Activated CD8-positive, alpha-beta memory T cell treated with anti-CD3 and anti-CD28 coated beads for 24 hours (primary cell): Measurements from ENCODE around the gene SEMA3F.
"Not testable (repeated sequence)": the region's sequence is repeated elsewhere in the genome, so short reads cannot be mapped to it uniquely, and the experiment has no call there.

Source experiments
- DNase-seq: peaks from one replicate; pipeline ENCODE4 v3.0.0-alpha.2; 2020

Gene SEMA3F

DNA sequence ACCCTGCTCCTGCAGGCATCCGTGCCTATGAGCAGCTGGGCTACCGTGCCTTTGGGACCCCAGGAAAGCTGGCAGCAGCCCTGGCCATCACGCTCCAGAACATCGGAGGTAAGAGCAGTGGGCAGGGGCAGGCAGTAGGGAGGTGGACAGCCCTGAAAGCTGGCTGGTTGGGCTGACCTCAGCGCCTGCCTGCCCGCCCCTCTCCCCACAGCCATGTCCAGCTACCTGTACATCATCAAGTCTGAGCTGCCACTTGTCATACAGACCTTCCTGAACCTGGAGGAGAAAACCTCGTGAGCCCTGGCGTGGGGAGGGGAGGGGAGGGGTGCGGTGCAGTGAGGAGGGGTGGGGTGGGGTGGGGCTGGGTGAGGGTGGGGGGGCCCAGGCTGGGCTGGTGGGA lies 60.4 kb downstream of the SEMA3F start:
- DNase-seq, result no peak

DNA sequence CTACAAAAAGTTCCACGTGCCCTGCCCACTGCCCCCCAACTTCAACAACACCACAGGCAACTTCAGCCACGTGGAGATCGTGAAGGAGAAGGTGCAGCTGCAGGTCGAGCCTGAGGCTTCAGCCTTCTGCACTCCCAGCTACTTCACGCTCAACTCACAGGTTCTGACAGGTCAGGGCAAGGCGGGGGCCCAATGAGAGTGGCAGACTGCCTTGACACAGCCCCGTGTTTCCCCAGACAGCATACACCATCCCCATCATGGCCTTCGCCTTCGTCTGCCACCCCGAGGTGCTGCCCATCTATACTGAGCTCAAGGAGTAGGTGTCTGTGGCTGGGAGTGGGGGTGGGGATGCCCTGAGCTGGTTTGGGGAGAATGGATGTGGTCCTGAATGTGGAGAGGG lies 62.6 kb downstream of the SEMA3F start:
- DNase-seq, result no peak

DNA sequence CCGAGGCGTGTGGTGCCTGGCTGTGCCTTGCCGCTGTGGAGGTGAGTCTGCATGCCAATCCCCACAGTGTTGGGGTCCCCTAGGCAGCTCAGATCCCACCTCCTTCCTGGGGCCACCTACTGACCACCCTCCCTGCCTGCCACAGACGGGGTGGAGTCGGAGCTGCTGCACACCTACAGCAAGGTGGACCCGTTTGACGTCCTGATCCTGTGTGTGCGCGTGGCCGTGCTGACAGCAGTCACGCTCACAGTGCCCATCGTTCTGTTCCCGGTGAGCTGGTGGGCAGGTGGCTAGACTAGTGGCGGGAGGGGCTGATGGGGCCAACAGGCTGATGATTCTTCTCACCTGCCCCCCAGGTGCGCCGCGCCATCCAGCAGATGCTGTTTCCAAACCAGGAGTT lies 63.3 kb downstream of the SEMA3F start:
- DNase-seq, result no peak

DNA sequence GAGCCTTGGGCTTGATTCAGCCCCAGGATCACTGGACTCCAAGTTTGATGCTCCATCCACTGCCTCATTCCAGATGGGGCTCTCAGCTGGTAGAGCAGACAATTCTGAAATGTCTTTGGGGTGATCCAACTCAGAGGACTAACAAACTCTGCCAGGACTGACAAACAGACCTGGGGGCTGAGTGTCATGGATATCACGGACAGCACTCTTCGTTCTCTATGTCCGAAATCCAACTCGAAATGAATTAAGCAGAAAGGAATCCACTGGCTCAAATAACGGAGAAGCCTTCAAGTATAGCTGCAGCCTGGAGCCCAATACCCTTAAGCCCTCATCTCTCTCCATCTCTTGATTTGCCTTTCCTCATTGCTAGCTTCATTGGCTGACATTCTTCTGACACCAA lies 64.2 kb downstream of the SEMA3F start:
- DNase-seq, result no peak

DNA sequence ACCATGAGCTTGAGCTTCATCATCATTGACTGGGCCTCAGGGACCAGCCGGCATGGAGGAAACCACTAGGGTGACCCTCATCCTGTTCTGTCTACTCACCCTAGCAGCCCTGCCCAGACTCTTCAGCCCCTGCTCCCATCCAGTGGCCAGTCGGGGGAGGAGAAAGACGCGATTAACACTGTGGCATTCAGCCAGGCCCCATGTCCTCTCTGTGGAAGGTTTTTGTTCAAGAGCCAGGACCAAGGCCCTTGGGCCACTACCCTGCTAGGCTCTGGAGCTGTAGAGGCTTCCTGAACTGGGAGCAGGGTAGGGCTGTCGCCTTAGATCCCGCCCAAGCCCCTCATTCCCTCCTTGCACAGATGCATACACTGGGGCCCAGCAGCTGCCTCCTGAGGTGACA lies 65.0 kb downstream of the SEMA3F start:
- no peak for DNase-seq

DNA sequence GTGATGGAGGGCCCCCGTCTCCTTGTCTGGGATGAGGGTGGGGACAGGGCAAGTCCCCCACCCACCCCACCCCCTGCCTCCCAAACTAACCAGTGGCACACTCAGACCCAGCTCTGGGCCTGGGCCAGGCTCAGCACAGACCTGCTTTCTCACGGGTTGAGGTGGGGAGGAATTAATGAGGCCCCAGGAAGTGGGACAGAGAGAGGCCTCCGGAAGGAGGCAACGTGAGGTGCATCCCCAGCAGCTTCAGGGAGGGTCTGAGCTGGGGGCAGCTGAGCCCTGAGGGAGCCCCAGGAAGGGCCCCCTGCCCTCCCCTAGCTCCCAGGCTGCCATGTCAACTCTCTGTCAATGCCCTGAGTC lies 65.9 kb downstream of the SEMA3F start:
- DNase-seq, result no peak

DNA sequence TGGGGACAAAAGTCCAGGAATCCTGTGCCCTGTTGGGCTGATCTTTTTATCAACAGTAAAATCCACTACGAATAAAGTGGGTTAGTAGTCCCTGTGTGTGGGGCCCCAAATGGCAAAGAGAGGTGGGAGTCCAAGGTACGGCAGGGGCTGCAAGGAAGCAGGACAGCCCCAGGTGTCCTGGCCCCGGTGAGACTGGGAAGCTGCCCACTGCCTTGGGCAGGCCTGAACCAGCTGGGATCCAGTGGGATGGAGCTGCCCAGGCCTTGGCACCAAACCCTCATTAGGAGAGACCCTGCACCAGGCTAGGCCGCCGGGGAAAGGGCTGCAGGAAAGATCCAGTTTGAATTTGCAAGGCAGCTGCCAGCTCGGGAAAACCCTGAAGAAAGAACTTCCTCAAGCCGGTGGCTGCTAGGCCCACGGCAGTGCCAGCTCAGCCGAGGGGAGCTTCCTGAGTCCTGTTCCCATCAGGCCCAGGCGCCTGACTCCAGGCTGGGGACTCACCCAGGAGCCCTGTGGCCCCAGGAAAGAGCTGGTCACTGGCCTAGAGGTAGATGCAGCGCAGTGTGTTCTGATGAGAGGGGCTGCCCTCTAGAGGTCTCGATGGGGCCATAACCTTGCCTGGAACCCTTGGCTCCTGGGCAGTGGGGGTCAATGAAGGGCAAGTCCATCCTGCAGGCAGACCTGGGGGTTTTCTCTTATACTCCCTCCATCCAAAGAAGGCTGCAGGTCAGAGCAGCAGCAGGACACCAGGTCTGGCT lies 66.5 kb downstream of the SEMA3F start:
- DNase-seq, result no peak

DNA sequence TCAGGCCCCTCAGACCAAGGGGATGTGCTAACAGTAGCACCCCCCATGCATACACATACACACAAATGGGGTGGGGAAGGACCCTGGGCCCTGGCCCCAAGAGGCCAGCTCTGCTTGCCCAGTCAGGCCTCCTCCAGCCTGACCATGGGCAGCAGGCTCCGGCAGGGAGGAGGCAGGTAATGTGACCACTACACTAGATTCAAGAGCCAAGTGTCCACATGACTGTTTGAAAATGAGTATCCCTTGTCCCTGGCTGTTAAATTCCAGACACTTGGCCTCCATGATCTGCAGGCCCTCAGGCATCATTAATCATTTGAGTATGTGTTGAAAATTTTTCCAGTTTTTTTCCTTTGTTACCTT lies 67.0 kb downstream of the SEMA3F start:
- no peak for DNase-seq

DNA sequence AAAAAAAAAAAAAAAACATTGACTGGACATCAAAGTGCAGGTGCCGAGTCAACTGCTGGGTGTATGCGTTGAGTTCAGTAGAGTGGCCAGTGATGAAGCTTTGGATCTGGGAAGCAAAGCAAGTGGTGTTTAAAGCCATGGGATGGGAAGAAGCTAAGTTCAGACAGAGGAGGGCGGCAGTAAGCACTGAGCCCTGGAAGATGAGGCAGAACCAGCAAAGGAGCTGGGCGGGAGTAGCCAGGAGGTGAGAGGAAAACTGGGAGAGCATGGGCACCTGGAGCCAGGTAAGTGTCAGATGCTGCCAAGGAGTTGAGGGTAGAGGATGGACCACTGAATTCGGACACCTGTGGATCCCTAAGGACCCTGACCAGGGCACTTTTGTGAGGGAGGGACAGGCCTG lies 69.5 kb downstream of the SEMA3F start:
- no peak for DNase-seq

DNA sequence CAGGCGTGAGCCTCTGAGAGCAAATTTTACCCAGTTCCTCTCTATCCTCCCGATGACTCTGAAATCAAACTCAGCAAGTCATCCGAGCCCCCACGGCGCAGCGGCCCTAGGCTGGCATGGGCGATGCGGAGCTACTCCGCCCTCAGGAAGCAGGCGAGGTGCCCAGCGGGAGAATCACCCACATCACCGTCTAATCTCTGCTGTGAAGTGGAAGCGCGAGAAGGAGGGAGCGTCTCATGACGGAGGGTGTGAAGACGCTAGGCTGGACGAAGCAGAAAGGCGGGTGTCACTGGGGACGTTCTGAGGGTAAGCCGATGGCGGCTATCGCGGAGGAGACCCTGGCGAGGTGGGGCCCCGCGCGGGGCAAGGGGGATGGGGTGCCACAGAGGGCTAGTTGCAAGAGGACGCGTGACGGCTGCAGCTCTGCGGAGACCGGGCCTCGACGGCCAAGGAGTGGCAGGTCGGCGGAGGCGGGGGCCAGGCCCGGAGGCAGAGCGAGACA lies 71.8 kb downstream of the SEMA3F start:
- DNase-seq, result no peak

DNA sequence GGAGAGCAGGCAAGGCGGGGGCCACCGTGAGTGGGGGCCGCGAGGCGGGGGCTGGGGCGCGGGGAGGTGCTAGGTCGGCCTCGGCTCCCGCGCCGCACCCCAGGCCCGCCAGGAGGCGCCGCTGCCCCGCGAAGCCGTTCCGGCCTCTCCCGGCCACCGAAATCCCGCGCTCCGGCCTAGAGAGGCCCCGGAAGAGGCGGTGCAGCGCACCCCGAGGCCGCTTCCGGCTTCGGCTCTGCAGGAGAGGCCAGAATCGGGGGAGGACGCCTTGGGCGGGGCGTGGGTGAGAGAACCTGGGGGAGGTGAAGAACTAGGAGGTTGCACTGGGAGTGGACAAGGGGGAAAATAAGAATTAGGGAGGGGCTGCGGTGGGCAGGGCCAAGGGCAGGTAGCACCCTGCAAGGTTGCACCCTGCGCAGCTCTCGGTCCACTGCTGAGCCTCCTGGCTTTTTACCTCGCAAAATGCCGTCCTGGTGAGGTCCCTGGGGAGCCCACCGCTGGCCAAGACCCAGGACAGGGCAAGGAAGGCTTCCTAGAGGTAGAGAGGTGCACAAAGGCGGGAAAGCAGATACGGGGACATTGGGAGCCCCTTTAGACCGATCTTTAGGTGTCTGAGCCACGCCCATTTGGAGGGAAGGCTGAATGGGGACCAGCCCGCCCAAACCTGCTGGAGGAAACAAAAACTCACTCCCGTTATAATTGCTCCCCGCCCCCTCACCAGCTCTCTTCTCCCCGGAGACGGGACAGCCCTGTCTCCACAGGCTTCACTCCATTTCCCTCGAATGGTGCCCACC lies 72.5 kb downstream of the SEMA3F start:
- DNase-seq, result peak; percentile 95

DNA sequence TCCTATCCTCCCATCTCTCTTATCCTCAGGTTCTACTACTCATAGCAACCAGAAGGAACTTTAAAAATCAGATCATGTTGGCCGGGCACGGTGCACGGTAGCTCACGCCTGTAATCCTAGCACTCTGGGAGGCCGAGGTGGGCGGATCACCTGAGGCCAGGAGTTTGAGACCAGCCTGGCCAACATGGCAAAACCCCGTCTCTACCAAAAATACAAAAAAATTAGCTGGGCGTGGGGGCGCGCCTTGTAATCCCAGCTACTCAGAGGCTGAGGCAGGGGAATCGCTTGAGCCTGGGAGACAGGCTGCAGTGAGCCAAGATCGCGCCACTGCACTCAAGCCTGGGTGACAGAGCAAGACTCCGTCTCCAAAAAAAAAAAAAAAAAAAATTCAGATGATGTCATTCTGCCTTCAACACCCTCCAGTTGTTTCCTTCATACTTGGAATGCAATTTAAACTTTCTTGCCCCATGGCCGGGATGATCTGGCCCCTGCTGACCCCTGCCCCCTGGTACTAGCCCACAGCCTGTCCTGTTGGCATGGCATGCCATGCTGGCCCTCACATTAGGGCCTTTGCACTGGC lies 73.2 kb downstream of the SEMA3F start:
- DNase-seq, result not testable (repeated sequence)

DNA sequence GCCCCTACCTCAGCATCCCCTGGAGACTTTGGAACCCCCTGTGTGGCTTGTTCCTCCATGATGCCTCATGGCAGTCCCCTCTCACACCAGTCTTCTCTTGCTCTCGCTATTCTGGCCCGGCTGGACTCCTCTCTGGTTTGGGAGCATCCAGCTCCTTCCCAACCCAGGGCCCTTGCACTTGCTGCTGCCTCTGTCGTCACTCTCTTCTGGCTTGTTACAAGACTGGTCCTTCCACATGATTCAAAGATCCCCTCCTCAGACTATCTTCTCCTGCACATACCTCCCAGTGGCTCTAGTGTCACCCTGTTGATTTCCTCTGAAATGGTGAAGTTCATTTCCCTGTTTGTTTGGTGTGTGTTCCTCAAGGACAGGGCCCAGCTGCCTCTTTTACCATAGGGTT lies 74.4 kb downstream of the SEMA3F start:
- DNase-seq, result no peak

DNA sequence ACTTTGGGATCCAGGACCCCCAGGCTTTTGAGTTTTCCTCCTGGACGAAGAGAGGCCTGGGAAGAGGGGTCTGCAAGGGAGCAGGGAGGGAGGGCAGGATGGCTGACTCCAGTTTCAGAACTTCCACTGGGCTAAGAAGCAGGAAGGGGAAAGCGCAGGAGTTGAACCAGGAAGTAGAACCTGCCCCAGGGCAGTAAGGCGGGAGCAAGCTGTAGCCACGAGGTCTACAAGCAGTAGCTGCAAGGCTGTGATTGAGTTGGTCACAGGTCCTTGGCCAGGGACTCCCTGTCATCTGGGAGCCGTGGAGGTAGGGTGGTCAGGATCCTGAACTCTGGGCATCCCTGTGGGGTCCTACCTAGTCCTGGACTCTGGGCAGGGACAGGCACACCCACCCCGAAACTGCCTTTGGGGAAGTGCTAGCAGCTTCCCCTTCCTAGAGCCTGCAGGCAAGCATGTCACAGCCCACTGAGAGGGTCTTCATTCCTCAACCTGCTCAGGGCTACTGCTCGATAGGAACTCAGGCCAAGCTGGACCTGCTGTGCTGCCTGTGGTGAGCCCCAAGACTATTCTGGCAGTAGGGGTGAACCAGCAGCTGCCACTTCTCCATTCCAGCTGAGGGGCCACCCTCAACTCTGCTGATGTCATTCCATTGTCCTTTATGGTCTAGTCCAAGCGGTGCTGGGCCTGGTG lies 75.1 kb downstream of the SEMA3F start:
- DNase-seq, result no peak

DNA sequence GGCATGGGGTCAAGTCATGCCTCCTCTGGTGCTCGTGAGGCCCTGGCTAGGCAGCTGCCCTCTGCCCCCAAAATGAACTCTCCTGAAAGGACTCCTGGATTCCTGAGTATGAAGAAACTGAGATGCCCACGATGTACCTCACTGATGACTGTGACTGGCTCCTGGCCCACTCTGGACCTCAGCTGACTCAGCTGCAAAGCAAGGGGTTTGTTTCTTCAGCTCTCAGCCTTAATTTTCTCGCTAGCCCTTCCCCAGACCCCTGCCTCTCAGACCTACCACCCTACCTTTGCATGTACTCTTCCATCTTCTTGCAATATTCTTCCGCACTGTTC lies 75.6 kb downstream of the SEMA3F start:
- no peak for DNase-seq

DNA sequence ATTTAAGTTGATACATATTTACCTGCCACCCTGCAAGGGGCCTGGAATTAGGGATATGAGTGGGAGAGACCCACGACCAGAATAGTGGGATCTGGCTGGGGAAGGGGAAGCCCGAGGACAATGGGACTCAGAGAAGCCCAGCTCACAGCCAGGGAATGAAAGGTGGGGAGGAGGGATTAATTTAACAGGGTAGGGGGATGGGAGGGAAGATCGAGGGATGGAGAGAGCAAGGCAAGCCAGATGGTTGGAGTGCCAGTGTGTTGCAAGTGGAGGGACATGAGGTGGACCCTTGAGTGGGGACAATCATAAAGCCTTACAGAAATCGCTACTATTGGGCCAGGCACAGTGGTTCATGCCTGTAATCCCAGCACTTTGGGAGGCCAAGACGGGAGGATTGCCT lies 76.5 kb downstream of the SEMA3F start:
- no peak for DNase-seq

DNA sequence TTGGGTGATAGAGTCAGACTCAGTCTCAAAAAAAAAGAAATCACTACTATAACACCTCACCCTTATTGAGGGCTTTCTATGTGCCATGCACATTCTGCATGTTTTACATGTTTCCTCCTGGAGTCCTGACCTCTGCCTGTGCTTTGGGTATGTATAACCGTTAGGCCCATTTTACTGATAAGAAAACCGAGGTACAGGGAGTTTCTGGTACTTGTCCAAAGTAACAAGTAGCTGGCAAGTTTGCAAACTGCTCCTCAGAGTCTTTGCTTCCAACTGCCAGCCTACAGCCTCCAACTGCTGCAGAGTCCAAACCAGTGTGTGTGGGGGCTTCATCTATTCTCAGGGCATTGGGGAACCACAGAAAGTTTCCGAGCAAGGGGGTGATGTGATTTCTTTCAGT lies 77.2 kb downstream of the SEMA3F start:
- DNase-seq, result no peak

DNA sequence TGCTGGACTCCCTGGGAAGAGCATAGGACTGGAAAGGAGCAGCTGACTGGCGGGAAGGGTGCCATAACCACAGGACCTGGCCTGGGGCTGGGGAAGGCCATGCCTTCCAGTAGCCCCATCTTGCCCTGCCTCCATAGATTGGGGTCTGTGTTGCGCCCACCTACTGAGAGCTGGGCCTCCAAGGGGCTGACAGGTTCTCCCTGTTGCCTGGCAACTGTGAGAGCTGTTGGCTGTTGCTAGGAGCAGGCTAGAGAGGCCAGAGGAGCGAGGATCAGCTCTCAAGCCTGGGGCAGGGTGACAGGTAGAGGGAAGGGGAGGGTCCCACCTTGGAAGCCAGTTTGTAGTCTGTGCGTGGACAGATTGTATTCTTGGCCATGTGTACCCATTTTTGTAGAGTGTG lies 78.1 kb downstream of the SEMA3F start:
- DNase-seq, result no peak

DNA sequence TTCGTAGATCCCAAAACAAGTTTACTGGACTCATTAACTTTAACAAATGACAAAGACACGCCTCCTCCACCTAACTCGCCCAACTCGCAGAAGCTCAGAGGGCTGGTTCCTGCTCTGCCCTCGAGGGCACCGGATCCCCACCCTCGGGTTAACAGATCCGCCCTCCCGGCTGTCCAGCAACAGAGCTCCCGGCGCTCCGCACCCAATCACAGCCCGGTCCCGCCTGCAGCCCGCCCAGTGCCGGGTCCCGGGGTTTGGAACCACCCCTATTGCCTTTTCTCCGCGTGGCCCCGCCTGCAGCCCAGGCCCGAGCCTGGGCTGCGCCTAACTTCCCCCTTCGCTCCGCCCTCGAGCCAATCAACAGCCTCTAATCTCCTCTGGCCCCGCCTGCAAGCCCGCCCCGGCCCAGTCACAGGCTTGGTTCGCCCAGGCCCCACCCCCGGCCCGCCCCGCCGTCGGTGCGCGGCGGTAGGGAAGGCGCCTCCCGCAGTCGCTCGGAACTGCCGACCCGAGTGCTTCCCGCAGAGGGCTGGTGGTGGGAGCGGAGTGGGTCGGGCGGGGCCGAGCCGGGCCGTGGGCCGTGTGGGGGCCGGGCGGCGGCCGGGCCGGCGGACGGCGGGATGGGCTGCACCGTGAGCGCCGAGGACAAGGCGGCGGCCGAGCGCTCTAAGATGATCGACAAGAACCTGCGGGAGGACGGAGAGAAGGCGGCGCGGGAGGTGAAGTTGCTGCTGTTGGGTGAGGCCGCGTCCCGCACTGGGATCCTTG lies 80.8 kb downstream of the SEMA3F start, which contains the start of gene GNAI2:
Gene GNAI2, plus strand, starts transcription at position 489 of the 768 bp plus-strand sequence. Its CDS starts 132 bp downstream, at position 621.
- DNase-seq, result peak; percentile 98

DNA sequence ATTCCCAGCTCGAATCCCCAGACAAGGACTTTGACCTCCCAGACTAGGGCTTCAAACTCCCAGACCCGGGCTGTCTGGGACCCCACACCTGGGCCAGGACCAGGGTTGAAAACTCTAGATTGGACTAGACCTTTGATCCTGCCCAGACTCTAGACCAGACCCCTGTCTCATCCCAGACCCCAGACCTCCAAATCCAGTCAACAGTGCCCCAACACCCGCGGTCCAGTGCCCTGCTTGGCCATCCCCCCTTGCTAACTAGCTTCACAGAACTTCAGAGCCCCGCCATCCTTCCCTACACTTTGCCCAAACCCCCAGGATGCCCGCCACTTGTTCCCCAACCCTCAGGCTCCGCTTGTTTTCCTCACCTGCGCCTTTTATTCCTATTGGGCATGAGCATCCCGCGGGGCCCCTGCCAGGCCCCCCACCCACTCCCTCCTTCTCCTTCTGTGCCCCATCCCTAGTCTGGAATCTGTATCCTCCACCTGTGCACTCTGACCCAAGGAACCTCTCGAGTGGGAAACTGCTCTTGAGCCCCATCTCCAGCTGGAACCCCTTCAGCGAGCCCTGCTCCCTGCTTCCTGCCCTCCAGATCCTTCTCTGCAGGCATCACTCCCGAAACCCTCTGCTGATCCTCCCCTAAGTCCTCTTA lies 81.5 kb downstream of the SEMA3F start:
- no peak for DNase-seq

DNA sequence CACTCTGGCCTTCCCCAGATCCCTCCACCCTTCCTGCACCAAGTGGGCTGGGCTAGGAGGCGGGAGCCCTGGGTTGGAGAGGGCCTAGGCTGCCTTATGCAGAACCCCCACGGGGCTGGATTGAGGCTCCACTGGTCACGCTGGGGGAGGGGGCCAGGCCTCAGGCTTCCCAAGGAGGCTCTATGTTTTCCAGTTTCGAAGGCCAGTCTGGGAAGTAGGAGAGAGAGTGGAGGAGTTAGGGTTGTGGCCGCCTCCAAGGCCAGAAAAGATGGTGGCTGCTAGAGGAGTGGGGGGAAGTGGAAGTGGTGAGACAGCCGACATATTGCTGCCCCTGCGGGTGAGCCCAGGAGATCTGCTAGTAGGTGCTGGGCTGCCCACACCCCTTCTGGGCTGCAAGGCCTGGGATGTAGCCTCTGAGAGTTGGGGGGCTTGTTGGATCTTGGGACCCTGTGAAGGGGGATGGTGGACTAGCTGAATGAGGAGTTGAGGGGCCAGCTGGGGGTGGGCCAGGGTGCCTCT lies 82.1 kb downstream of the SEMA3F start:
- peak; percentile 70 for DNase-seq
